GM12878 (cell line): ENCODE results near the gene NTRK3. TPM values are rescaled to one million over a fixed set of nuclear protein-coding genes. Genes with fewer than 3 reads are reported as not detected.

Experiments used
- ATAC-seq: fragments of 200-7000 bp; cut with Tn5 transposase; 3 replicates; pipeline ENCODE4 v1.9.1; 2020; ENCODE audit warnings: mild to moderate bottlenecking, moderate library complexity
- BruUV-seq: library from RNA; stranded (reverse); fragments of 400-500 nt; replicated peaks from 2 replicates; lab custom pipeline; 2021; lab: Mats Ljungman, UMichigan
- CTCF ChIA-PET: fragments of 300-600 bp; sonication (Branson Sonifier 250); formaldehyde crosslinking; extraction: SDS; loops from one replicate; lab custom pipeline; 2021; ENCODE audit warnings: inconsistent platforms; lab: Yijun Ruan, JAX
- POLR2A ChIA-PET: fragments of 350-600 bp; formaldehyde crosslinking; extraction: SDS; loops from one replicate; lab custom pipeline; 2021; ENCODE audit warnings: inconsistent platforms; lab: Charles Lee
- RAD21 ChIA-PET: fragments of 300-600 bp; sonication (Branson Sonifier 250); formaldehyde crosslinking; loops from one replicate; lab custom pipeline; 2023; ENCODE audit warnings: antibody characterized with exemption; ENCODE audit not compliant: unreplicated experiment; lab: Charles Lee
- SMC1A ChIA-PET: fragments of 300-600 bp; sonication (Branson Sonifier 250); formaldehyde crosslinking; loops from one replicate; lab custom pipeline; 2023; ENCODE audit not compliant: unreplicated experiment, uncharacterized antibody; lab: Charles Lee
- DNase-seq: peaks from one replicate; pipeline ENCODE4 v3.0.0-alpha.2; 2011; ENCODE audit warnings: low read depth, low spot score
- FAIRE-seq: peaks from 3 replicates; lab custom pipeline; 2011; peaks lifted over from hg19 to GRCh38; lab: Jason Lieb, UNC
- H2AFZ ChIP-seq: 2 replicates; pipeline ENCODE4 v1.6.0; 2011; ENCODE audit warnings: low read depth, low read length, control low read depth; ENCODE audit not compliant: control insufficient read depth
- H3K27ac ChIP-seq: 2 replicates; pipeline ENCODE4 v1.5.1; 2011; ENCODE audit warnings: control low read depth; ENCODE audit not compliant: control insufficient read depth, insufficient read depth
- H3K27me3 ChIP-seq, 2 experiments: replicated peaks in 1 of 2; 2 replicates each; pipeline versions ENCODE4 v1.6.0 to v1.6.1; 2011; ENCODE audit warnings: low read length in 1 of 2; ENCODE audit not compliant: control insufficient read depth in 2 of 2, insufficient read depth in 2 of 2
- H3K36me3 ChIP-seq, 2 experiments: 2 replicates each; pipeline ENCODE4 v1.5.1; 2011; ENCODE audit warnings: low read length in 1 of 2; ENCODE audit not compliant: control insufficient read depth in 2 of 2, insufficient read depth in 2 of 2
- H3K4me1 ChIP-seq: 2 replicates; pipeline ENCODE4 v1.6.1; 2011; ENCODE audit warnings: mild to moderate bottlenecking, low read length, moderate library complexity, mixed read lengths; ENCODE audit not compliant: control insufficient read depth, insufficient read depth
- H3K4me2 ChIP-seq: 2 replicates; pipeline ENCODE4 v1.6.0; 2011; ENCODE audit warnings: control low read depth; ENCODE audit not compliant: control insufficient read depth, insufficient read depth
- H3K4me3 ChIP-seq: fragments of 200-600 bp; sonication (generic); 2 replicates; pipeline ENCODE4 v1.5.1; 2016
- H3K79me2 ChIP-seq: 2 replicates; pipeline ENCODE4 v1.6.0; 2011; ENCODE audit warnings: low read length; ENCODE audit not compliant: control insufficient read depth, insufficient read depth
- H3K9ac ChIP-seq: 2 replicates; pipeline ENCODE4 v1.8.0; 2011; ENCODE audit warnings: low read length, control low read depth, mixed read lengths; ENCODE audit not compliant: control insufficient read depth, insufficient read depth
- H3K9me3 ChIP-seq: replicated peaks from 3 replicates; pipeline ENCODE4 v1.5.1; 2011; ENCODE audit warnings: mild to moderate bottlenecking, low read length; ENCODE audit not compliant: control insufficient read depth, insufficient read depth
- H4K20me1 ChIP-seq: 2 replicates; pipeline ENCODE4 v1.6.0; 2011; ENCODE audit not compliant: control insufficient read depth, insufficient read depth
- CEBPB ChIP-seq, 2 experiments: fragments of 150-350 bp in 1 of 2; IDR thresholded peaks; 2 replicates each; pipeline ENCODE4 v1.6.1; 2012 to 2014; ENCODE audit warnings: low read depth in 2 of 2, low read length in 2 of 2, borderline replicate concordance in 1 of 2, inconsistent platforms in 1 of 2
- CHD2 ChIP-seq: IDR thresholded peaks from 2 replicates; pipeline ENCODE4 v1.6.1; 2011; ENCODE audit warnings: low read depth, low read length, improper control_type of control experiment, borderline replicate concordance
- JUNB ChIP-seq: IDR thresholded peaks from 2 replicates; pipeline ENCODE4 v1.6.1; 2016; ENCODE audit warnings: antibody characterized with exemption, mild to moderate bottlenecking
- TBL1XR1 ChIP-seq: IDR thresholded peaks from 2 replicates; pipeline ENCODE4 v1.6.1; 2012; ENCODE audit warnings: low read depth, low read length, improper control_type of control experiment
- ZNF384 ChIP-seq: IDR thresholded peaks from 2 replicates; pipeline ENCODE4 v1.6.1; 2012; ENCODE audit warnings: low read depth, mild to moderate bottlenecking, low read length, improper control_type of control experiment, borderline replicate concordance
- WGBS: methylation state at CpG from one replicate; pipeline ENCODE4 v1.1.6; 2016; ENCODE audit warnings: low lambda C conversion rate; ENCODE audit not compliant: insufficient replicate concordance, insufficient coverage; ENCODE audit errors: missing lambda C conversion rate; 5-methylcytosine and 5-hydroxymethylcytosine counted together
- in situ Hi-C: fragments of 300-500 bp; cut with MboI; formaldehyde crosslinking; loops from 9 replicates; pipeline ENCODE4 v1.14.3; 2018; ENCODE audit warnings: mixed read lengths
- intact Hi-C: fragments of 100-400 bp; cut with micrococcal nuclease; formaldehyde crosslinking; loops from one replicate; pipeline ENCODE4 v1.14.2; 2022; ENCODE audit not compliant: unreplicated experiment
- polyA plus RNA-seq, 11 experiments: library from polyadenylated mRNA; depleted of rRNA in 4 of 11; unstranded in 6 of 11; stranded (reverse) in 5 of 11; fragments of >200 nt; fragmentation: Nextera tagmentation in 4 of 11; fragmentation: Illumina TruSeq in 1 of 11; extraction: Ambion mirVana in 4 of 11; extraction: Trizol in 1 of 11; gene quantifications; 1 replicate in 1 of 11; 2 replicates in 10 of 11; pipeline versions ENCODE4 v1.2.1 to v1.2.3, GENCODE V29; 2011 to 2016; ENCODE audit warnings: inconsistent platforms in 2 of 11, missing spikeins in 2 of 11, low read depth in 1 of 11
- total RNA-seq, 4 experiments: library from RNA; depleted of rRNA in 3 of 4; stranded (reverse); fragments of >200 nt in 3 of 4; fragmentation: Illumina TruSeq in 1 of 4; extraction: Trizol in 1 of 4; gene quantifications; 2 replicates each; pipeline versions ENCODE4 v1.2.1 to v1.2.3, GENCODE V29; 2013 to 2021
- TF ChIP-seq, protein P1 (sequence below): IDR thresholded peaks from 2 replicates; pipeline ENCODE4 v1.6.1; 2012; ENCODE audit warnings: low read depth, low read length, improper control_type of control experiment

NTRK3 gene
- total and polyA plus RNA-seq, 10 of the 15 experiments (the other 5 are each of a cell fraction or from before 2014, with no cell fraction given): not detected

DNA sequence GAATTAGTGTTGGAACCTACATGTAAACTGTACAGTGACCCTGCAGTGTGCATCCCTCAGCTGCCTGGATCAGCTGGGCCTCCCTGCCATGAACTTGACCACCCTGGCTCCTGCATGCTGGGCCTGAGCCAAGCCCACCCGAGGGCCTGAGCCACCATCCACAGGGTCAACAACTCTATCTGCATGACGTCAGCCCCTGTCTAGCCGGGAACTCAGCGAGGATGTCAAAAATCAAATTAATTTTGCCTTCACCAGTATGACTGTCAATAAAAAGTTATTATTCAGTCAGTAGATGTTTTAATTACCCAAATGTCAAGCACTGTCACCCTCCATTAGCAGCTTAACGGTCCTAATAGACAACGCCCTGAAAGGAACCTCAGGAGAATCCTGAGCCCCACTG lies 181.4 kb downstream of the NTRK3 start:
- intact Hi-C loops: no loop called here
- Histone ChIP-seq H3K4me2 (no peak overlapping the region), H3K36me3 (no peaks in the 10 kb centered on the region), H3K9me3 (no peaks in the 10 kb centered on the region)
- in situ Hi-C loops: no loop called here
- SMC1A ChIA-PET: no interaction called here
- TF ChIP-seq, protein P1, sequence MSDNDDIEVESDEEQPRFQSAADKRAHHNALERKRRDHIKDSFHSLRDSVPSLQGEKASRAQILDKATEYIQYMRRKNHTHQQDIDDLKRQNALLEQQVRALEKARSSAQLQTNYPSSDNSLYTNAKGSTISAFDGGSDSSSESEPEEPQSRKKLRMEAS: no peak
- TF ChIP-seq JUNB (no peak), ZNF384 (no peak), CHD2 (no peak)
- TF ChIP-seq, all 136 proteins: peak for 0
- Histone ChIP-seq H3K4me1 (no peaks in the 10 kb centered on the region), H3K79me2 (no peaks in the 10 kb centered on the region), H3K27ac (no peak overlapping the region), H3K4me3 (no peak overlapping the region), H2AFZ (no peak overlapping the region), H3K9ac (no peak overlapping the region), H4K20me1 (no peaks in the 10 kb centered on the region; the same call in 1 of the 2 replicates), H3K27me3 (no peaks in the 10 kb centered on the region)
- FAIRE-seq (no peak), DNase-seq (no peak), ATAC-seq (no peak)
- POLR2A ChIA-PET: no interaction called here
- RAD21 ChIA-PET: no interaction called here
- CTCF ChIA-PET: no interaction called here
- BruUV-seq: no TSS peak
- WGBS: 13% methylated on average over 6 of the region's 6 CpGs

DNA sequence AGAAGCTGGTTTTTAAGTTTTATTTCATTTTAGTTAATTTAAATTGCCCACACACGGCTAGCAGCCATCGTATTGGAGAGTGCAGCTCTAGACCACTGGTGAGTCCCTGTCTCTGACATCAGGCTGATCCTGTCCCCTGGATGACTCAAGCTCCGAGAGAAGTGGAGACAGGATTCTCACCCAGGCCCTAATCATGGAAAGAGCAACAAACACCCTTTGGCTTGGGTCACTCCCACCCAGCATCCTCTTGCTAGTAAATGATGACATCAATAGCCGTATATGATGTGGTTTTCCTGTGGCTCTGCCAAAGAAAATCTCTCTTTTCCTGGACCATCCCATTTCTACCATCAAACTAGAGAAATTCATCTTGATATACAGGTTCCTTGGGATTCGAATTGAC lies 182.2 kb downstream of the NTRK3 start:
- ChIA-PET RAD21 (no interaction called here), SMC1A (no interaction called here)
- no peak for DNase-seq

More for the DNA sequence above, 182.2 kb downstream of the NTRK3 start:
- FAIRE-seq: no peak
- POLR2A ChIA-PET: no interaction called here
- Histone ChIP-seq H3K27ac (no peak overlapping the region), H3K9ac (no peak overlapping the region), H2AFZ (no peak overlapping the region), H4K20me1 (no peaks in the 10 kb centered on the region; the same call in 1 of the 2 replicates), H3K9me3 (no peaks in the 10 kb centered on the region), H3K4me1 (no peaks in the 10 kb centered on the region), H3K36me3 (no peaks in the 10 kb centered on the region), H3K79me2 (no peaks in the 10 kb centered on the region), H3K4me3 (no peak overlapping the region), H3K4me2 (no peak overlapping the region), H3K27me3 (no peaks in the 10 kb centered on the region)
- in situ Hi-C loops (no loop called here), intact Hi-C loops (no loop called here)
- ATAC-seq: no peak
- CTCF ChIA-PET: no interaction called here
- WGBS: 18% methylated on average over 5 of the region's 5 CpGs
- TF ChIP-seq CEBPB (IDR thresholded peaks at IDR 0.05; ENCODE audit: borderline replicate concordance in 1 of 2, low read depth in 2 of 2, low read length in 2 of 2) (no peak), ZNF384 (no peak), TBL1XR1 (no peak)
- BruUV-seq: no TSS peak
